ENCODE data around the gene VEZT.

Gene VEZT

DNA sequence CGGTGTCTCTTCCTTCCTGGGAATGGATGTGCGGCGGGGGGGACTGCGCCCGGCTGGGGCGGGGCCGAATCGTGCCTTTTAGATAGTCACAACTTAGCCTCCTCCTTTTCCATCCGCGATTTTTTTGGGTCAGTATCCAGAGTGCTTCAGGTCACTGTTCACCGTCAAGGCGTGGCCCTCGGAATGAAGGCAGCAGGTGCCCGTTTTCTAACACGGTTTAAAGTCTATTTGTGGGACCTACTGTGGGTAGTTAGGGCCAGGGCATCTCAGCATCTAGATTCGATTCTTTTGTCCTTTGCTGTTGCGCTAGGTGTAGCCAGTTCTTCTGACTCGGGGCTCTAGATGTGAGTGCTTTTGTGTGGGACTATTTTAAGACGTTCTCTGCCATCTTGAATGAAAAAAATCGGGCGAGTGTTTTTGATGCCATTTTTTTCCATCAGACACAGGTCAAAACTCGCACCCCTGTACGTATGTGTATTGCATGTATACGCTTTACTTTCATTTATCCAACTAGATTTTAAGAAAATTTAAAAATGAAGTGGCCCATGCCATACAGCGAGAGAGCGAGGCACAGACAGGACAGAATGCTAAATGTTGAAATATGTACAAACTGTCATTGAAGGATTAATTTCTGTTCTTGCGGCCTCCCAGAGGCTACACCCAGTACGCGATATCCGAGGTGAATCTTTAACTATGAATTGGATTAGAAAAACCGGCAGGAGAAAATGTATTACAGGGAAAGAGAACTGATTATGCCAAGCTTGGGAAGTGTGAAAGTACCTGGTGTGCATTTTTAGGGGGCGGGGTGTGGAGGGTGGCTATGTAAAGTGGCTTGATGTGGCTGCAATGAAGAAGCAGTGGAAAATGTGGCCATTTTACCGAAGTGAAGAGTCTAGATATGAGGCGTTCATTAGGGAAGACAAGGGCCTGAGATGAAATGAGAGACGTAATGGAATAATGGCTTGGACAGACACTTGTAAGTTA lies 835 bp downstream of the VEZT start:
- TF ChIP-seq, protein P1, sequence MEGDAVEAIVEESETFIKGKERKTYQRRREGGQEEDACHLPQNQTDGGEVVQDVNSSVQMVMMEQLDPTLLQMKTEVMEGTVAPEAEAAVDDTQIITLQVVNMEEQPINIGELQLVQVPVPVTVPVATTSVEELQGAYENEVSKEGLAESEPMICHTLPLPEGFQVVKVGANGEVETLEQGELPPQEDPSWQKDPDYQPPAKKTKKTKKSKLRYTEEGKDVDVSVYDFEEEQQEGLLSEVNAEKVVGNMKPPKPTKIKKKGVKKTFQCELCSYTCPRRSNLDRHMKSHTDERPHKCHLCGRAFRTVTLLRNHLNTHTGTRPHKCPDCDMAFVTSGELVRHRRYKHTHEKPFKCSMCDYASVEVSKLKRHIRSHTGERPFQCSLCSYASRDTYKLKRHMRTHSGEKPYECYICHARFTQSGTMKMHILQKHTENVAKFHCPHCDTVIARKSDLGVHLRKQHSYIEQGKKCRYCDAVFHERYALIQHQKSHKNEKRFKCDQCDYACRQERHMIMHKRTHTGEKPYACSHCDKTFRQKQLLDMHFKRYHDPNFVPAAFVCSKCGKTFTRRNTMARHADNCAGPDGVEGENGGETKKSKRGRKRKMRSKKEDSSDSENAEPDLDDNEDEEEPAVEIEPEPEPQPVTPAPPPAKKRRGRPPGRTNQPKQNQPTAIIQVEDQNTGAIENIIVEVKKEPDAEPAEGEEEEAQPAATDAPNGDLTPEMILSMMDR (IDR thresholded peaks at IDR 0.05), result no peak
- Histone ChIP-seq H3K27me3 (ENCODE audit: control insufficient read depth, insufficient read depth, low read length) (no peaks in the 10 kb centered on the region), H3K27ac (peak overlapping the region; percentile 92), H3K4me3 (ENCODE audit: low read depth, low read length) (peak overlapping the region; percentile 88), H2AFZ (peak overlapping the region; percentile 88), H3K36me3 (ENCODE audit: control insufficient read depth, insufficient read depth, low read length) (no peaks in the 10 kb centered on the region), H3K9me3 (ENCODE audit: control insufficient read depth, low read length) (no peaks in the 10 kb centered on the region), H3K4me1 (peaks cover 9% of the 10 kb centered on the region), H3K79me2 (peaks cover 26% of the 10 kb centered on the region), H3K9ac (peak overlapping the region; percentile 67), H3K4me2 (ENCODE audit: low read length) (peak overlapping the region; percentile 79)

DNA sequence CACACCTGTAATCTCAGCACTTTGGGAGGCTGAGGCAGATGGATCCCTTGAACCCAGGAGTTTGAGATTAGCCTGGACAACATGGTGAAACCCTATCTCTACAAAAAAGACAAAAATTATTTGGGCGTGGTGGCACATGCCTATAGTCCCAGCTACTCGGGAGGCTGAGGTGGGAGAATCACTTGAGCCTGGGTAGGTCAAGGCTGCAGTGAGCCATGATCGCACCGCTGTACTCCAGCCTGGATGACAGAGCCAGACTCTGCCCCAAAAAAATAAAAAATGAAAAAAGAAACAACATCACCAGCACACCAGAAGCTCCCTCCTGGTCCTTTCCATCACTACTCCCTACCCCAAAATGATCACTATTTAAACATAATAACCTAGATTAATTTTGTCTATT lies 2.6 kb downstream of the VEZT start:
- Histone ChIP-seq H3K27me3 (ENCODE audit: control insufficient read depth, insufficient read depth, low read length) (no peaks in the 10 kb centered on the region), H3K9me3 (ENCODE audit: control insufficient read depth, low read length) (no peaks in the 10 kb centered on the region), H3K9ac (no peak overlapping the region), H3K27ac (no peak overlapping the region), H3K36me3 (ENCODE audit: control insufficient read depth, insufficient read depth, low read length) (no peaks in the 10 kb centered on the region), H3K4me2 (ENCODE audit: low read length) (no peak overlapping the region), H3K4me1 (peaks cover 15% of the 10 kb centered on the region), H3K4me3 (ENCODE audit: low read depth, low read length) (no peak overlapping the region), H3K79me2 (peaks cover 43% of the 10 kb centered on the region), H2AFZ (no peak overlapping the region)
- TF ChIP-seq, protein P1 (IDR thresholded peaks at IDR 0.05), result no peak

DNA sequence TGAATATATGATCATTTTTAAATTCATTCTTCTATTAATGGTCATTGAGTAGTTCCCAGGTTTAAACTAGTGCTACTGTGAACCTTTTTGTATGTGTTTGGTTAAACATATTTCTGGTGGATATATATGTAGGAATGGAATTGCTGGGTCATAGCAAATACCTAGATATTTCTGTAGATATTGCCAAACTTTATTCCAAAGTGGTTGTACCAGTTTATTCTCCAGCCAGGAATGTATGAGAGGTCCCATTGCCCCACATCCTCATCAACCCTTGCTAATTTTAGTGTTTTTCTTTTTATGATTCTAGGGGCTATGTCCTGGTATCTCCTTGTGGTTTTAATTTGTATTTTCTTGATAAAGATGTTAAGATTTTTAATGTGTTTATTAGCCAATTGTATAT lies 3.1 kb downstream of the VEZT start:
- TF ChIP-seq, protein P1 (IDR thresholded peaks at IDR 0.05), result no peak

DNA sequence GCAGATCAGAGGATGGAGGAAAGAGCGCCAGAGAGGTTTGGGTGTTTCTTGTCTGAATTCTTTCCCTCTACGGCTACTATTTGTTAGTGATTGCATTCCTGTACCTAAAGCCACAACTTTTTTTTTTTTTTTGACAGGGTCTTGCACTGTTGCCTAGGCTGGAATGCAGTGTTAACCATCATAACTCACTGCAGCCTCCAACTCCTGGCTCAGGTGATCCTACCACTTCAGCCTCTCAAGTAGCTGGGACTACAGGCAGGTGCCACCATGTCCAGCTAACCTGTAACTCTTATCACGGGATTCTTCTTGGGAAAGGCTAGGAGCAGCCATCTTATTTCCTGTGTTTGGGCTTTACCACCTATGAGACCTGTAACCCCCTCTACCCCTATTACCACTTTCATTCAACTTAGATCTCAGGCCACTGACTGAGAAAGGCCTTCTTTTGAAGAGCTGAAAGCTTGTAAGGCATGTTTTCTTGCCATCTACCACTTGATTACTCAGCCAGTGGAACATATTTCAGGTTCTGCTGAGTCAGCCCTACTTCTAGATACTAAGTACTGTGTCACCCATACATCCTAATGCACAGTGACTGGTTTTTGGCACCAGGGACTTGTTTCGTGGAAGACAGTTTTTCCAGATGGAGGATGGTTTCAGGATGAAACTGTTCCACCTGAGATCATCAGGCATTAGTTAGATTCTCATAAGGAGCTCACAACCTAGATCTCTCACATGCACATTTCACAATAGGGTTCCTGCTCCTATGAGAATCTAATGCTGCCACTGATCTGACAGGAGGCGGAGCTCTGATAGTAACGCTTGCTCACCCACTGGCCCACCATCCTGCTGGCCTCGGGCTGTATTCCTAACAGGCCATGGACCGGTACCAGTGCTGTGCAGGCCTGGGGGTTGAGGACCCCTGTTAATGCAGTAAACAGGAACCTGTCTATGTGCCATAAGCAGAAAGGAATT lies 6.9 kb downstream of the VEZT start:
- no peaks in the 10 kb centered on the region for H3K27me3 ChIP-seq (ENCODE audit: control insufficient read depth, insufficient read depth, low read length)
- peaks cover 57% of the 10 kb centered on the region for H3K79me2 ChIP-seq
- no peak overlapping the region for H3K9ac ChIP-seq
- H3K4me3 ChIP-seq (ENCODE audit: low read depth, low read length), result no peak overlapping the region
- H3K9me3 ChIP-seq (ENCODE audit: control insufficient read depth, low read length), result no peaks in the 10 kb centered on the region
- no peak overlapping the region for H3K4me2 ChIP-seq (ENCODE audit: low read length)
- H3K36me3 ChIP-seq (ENCODE audit: control insufficient read depth, insufficient read depth, low read length), result no peaks in the 10 kb centered on the region
- peaks cover 8% of the 10 kb centered on the region for H3K4me1 ChIP-seq
- H2AFZ ChIP-seq, result no peak overlapping the region
- TF ChIP-seq, protein P1 (IDR thresholded peaks at IDR 0.05), result no peak
- H3K27ac ChIP-seq, result no peak overlapping the region

More for the DNA sequence above, 3.1 kb downstream of the VEZT start:
- Histone ChIP-seq H3K36me3 (ENCODE audit: control insufficient read depth, insufficient read depth, low read length) (no peaks in the 10 kb centered on the region), H3K9me3 (ENCODE audit: control insufficient read depth, low read length) (no peaks in the 10 kb centered on the region), H3K4me1 (peaks cover 15% of the 10 kb centered on the region), H3K4me3 (ENCODE audit: low read depth, low read length) (no peak overlapping the region), H3K9ac (no peak overlapping the region), H3K27ac (no peak overlapping the region), H2AFZ (no peak overlapping the region), H3K4me2 (ENCODE audit: low read length) (no peak overlapping the region), H3K27me3 (ENCODE audit: control insufficient read depth, insufficient read depth, low read length) (no peaks in the 10 kb centered on the region), H3K79me2 (peaks cover 43% of the 10 kb centered on the region)

Measured in parathyroid adenoma (tissue), 2 donors.